Measurements from ENCODE around the gene HMCN2. TPM values are rescaled to one million over a fixed set of nuclear protein-coding genes. Genes with fewer than 3 reads are reported as not detected.

The HMCN2 gene
- total RNA-seq, 1 experiment from 2014 or later = 8.6 TPM

- Histone ChIP-seq H4K20me1 (ENCODE audit: control insufficient read depth, insufficient read depth, insufficient read length) (no peaks in the 10 kb centered on the region), H2BK20ac (ENCODE audit: low read depth, low read length, poor library complexity, severe bottlenecking) (no peak overlapping the region), H2AK5ac (ENCODE audit: insufficient read length, low read length) (no peak overlapping the region), H2BK120ac (ENCODE audit: low read depth, low read length, poor library complexity, severe bottlenecking) (no peak overlapping the region), H2BK12ac (ENCODE audit: insufficient read length, low read depth, low read length) (no peak overlapping the region), H3K79me1 (ENCODE audit: insufficient read depth, low read depth, low read length, poor library complexity, severe bottlenecking) (no peaks in the 10 kb centered on the region), H3K23me2 (ENCODE audit: insufficient read length, low read depth, low read length, poor library complexity, severe bottlenecking) (peaks cover 14% of the 10 kb centered on the region), H4K91ac (ENCODE audit: insufficient read length, low read depth, low read length) (no peak overlapping the region), H3K4me1 (ENCODE audit: insufficient read depth, low read length) (no peaks in the 10 kb centered on the region), H4K5ac (ENCODE audit: insufficient read length, low read depth, low read length) (no peak overlapping the region), H3K23ac (ENCODE audit: insufficient read length, low read depth, low read length) (no peak overlapping the region), H3T11ph (ENCODE audit: low read length) (no peak overlapping the region), H3K9me3 (ENCODE audit: control insufficient read depth, low read depth, low read length) (no peaks in the 10 kb centered on the region), H3K18ac (ENCODE audit: insufficient read length, low read depth, low read length) (no peak overlapping the region), H3K27ac (ENCODE audit: insufficient read length, low read depth, low read length) (no peak overlapping the region), H3K27me3 (ENCODE audit: insufficient read depth, low read length) (peaks cover 3% of the 10 kb centered on the region; the same call in 1 of the 2 replicates), H3K9ac (ENCODE audit: extremely low read depth, insufficient read length, low read length) (no peak overlapping the region), H2AFZ (ENCODE audit: low read length) (no peak overlapping the region), H3K4ac (ENCODE audit: low read depth, low read length) (no peak overlapping the region), H3K14ac (ENCODE audit: insufficient read depth, low read length) (no peak overlapping the region), H2BK5ac (ENCODE audit: insufficient read length, low read length) (no peak overlapping the region), H3K56ac (ENCODE audit: insufficient read length, low read depth, low read length) (no peak overlapping the region), H3K79me2 (ENCODE audit: insufficient read depth, low read length) (no peaks in the 10 kb centered on the region), H3K4me2 (ENCODE audit: insufficient read depth, insufficient read length, low read length) (no peak overlapping the region), H4K8ac (replicated peaks; ENCODE audit: insufficient read length, low read depth, low read length) (no peak overlapping the region), H2BK15ac (ENCODE audit: low read depth, low read length) (no peak overlapping the region)
- H3K36me3 Mint-ChIP-seq (ENCODE audit: insufficient read depth in 1 of 3, low read depth in 3 of 3) = peaks cover 5 to 21% (median 9%) of the 10 kb centered on the region in 3 experiments; a peak in 5 of 7 replicates
- no peak for TF ChIP-seq CTCF (conservative IDR thresholded peaks at IDR 0.05)
- H3K4me1 Mint-ChIP-seq = peaks cover 38 to 53% of the 10 kb centered on the region in 2 experiments
- no peak overlapping the region for H3K4me3 Mint-ChIP-seq
- DNase-seq = no peak
- H3K9me3 Mint-ChIP-seq = peaks cover 13 to 16% of the 10 kb centered on the region in 2 experiments
- WGBS (ENCODE audit: extremely low coverage, insufficient read length, low lambda C conversion rate) = no CpG with 5 or more reads among the region's 7 CpGs
- no peak overlapping the region for H3K27ac Mint-ChIP-seq
- H3K27me3 Mint-ChIP-seq (ENCODE audit: low read depth) = peaks cover 36% of the 10 kb centered on the region
These were observed 2.8 kb upstream of the HMCN2 start for GRCh38 chr9:130262771-130263170.

Data from H9 (cell line).